Ovary (tissue), 3 donors: ENCODE measurements around the gene PDZRN3.

Experiments used
- CTCF ChIP-seq, 3 donors: fragments of 450-650 bp in 2 of 3; fragments of 200-600 bp in 1 of 3; IDR thresholded peaks; one replicate each; pipeline versions ENCODE4 v1.5.1 to v1.8.0; 2016 to 2022; ENCODE audit warnings: antibody characterized with exemption in 3 of 3, mild to moderate bottlenecking in 1 of 3
- EP300 ChIP-seq: sonication (generic); formaldehyde crosslinking; IDR thresholded peaks from one replicate; pipeline ENCODE4 v1.6.1; 2017; ENCODE audit warnings: antibody characterized with exemption
- POLR2A ChIP-seq: fragments of 450-650 bp; IDR thresholded peaks from one replicate; pipeline ENCODE4 v1.6.1; 2017; ENCODE audit warnings: antibody characterized with exemption, mild to moderate bottlenecking, moderate library complexity
- donor health status: DM: no; HTN: no; CAD: no.

GRCh38 chr3:73523661-73524060 is 101.1 kb downstream of the PDZRN3 start:
- TF ChIP-seq CTCF (IDR thresholded peaks at IDR 0.05): no peak
- no peak for TF ChIP-seq EP300
- TF ChIP-seq POLR2A: no peak
